DMS53 treated with DMSO at 0.1 percent for 48 hours (cell line): Measurements from ENCODE around the gene EPHA2.

ENCODE experiments used
- DNase-seq: peaks from one replicate; lab custom pipeline; 2025; ENCODE audit not compliant: unreplicated experiment; lab: John Stamatoyannopoulos, UW

The EPHA2 gene

DNA sequence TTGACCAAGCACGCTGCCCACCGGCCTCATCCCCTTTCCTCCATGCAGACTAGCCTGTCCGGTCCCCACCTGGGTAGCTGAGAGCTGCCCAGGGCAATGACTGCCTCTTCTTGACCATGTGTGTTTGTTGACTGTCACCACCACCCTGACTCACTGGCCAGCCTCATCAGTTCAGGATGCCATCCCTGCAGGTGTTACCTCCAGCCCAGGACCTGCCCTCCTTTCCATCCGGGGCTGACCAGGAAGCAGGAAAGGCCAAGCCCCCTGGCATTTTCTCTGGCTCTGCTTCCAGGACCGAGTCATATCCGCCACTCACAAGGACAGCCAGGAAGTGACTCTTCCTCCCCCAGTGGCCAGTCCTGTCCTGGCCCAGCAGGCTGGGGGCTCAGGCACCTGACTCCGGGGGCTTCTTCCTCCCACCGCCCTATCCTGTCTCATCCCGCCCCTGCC is 17.1 kb downstream of the EPHA2 start:
- DNase-seq = no peak

DNA sequence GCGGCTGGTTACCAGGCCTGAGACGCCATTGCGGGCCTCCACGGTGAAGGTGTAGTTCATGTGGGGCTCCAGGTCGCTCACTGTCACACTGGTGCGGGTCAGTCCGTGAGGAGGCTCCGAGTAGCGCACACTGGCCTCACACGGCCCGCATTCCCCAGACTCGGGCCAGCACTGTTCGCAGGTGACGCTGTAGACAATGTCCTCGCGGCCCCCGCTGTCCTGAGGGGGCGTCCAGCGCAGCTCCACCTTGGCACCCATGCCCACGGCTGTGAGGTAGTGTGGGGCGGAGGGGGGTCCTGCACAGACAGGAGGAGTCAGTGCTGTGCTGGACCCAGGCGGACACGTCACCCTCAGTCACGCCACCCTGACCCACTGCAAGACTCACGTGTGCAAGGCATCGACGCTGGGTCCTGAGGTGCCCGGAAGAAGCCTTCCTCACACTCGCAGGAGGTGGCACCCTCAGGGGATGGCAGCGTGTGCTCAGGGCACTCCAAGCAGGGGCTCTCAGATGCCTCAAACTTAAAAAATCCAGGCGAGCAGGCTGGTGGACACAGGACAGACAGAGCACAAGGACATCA is 17.9 kb downstream of the EPHA2 start:
- DNase-seq = no peak

DNA sequence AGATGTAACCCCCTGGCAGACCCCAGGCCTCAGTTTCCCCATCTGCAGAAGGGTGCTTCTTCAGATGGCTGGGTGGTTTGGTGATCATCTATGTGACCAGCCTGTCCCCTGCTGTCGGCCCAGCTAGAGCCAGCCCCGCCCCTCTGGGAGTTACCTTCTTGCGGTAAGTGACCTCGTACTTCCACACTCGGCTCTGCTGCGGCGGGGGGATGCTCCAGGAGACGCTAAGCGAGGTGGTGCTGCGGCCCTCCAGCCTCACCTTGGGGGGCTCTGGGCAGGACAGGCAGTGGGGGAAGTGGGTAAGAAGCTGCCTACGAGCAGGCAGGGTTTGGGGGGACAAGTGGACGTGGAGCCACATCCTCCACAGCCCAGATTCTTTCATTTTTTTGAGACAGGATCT is 20.4 kb downstream of the EPHA2 start:
- DNase-seq = no peak

- DNase-seq = no peak
Measured at GRCh38 chr1:16134906-16135305, 21.0 kb downstream of the EPHA2 start.

- no peak for DNase-seq
Measured at GRCh38 chr1:16134066-16134801, 21.6 kb downstream of the EPHA2 start.

- DNase-seq = no peak
Measured at GRCh38 chr1:16133007-16133961, 22.6 kb downstream of the EPHA2 start.

- DNase-seq = no peak
Measured at GRCh38 chr1:16132325-16132785, 23.5 kb downstream of the EPHA2 start.

DNA sequence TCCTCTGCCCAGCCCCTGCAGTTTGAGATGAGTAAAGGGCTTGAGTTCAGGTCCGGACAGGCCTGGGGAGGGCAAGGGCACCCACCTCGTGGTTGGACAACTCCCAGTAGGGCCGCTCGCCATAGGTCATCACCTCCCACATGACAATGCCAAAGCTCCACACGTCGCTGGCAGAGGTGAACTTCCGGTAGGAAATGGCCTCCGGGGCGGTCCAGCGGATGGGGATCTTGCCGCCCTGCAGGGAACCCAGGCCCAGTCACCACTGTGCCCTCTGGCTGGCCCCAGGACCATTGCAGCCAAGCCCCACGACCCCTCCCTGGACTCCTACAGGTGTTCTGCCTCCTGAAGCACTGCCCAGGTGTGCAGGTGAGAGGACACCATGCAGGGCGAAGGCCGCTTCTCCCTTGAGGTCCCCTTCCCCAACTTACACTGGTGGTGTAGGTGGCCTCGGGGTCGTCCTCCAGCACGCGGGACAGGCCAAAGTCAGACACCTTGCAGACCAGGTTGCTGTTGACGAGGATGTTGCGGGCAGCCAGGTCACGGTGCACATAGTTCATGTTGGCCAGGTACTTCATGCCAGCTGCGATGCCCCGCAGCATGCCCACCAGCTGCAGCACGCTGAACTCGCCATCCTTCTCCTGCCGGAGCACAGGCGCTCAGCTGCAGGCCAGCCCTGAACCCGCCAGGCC is 24.1 kb downstream of the EPHA2 start:
- DNase-seq = no peak

GRCh38 chr1:16130827-16131226 is 25.0 kb downstream of the EPHA2 start:
- no peak for DNase-seq

DNA sequence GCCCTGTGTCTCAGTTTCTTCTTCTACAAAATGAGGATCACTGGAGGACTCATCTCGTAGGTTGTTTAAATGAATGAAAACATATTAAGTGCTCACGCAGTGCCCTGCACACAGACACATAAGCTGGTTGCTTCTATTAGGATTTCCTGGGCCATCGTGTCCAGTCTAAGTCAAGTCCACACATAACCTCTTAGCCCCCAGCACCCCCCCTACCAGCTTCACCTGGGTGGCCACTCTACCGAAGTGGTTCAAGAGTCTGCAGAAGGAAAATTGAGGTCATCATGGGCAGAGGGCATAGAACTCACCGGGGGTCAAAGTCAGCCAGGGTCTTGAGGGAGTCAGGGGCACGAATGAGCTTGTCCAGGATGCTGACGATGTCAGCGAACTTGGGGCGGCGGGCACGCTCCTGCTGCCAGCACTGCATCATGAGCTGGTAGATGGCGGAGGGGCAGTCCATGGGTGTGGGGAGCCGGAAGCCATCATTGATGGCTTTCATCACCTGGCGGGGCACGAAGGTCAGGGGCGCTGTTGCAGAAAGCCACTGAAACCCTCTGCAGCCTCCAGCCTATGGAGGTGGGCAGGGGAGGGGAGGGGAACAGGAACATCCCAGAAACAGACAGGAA is 25.8 kb downstream of the EPHA2 start:
- no peak for DNase-seq

GRCh38 chr1:16129316-16129715 is 26.6 kb downstream of the EPHA2 start:
- DNase-seq = no peak

- no peak for DNase-seq
Measured at GRCh38 chr1:16128338-16128741, 27.5 kb downstream of the EPHA2 start.

- DNase-seq = no peak
Measured at GRCh38 chr1:16127676-16128337, 28.1 kb downstream of the EPHA2 start.

DNA sequence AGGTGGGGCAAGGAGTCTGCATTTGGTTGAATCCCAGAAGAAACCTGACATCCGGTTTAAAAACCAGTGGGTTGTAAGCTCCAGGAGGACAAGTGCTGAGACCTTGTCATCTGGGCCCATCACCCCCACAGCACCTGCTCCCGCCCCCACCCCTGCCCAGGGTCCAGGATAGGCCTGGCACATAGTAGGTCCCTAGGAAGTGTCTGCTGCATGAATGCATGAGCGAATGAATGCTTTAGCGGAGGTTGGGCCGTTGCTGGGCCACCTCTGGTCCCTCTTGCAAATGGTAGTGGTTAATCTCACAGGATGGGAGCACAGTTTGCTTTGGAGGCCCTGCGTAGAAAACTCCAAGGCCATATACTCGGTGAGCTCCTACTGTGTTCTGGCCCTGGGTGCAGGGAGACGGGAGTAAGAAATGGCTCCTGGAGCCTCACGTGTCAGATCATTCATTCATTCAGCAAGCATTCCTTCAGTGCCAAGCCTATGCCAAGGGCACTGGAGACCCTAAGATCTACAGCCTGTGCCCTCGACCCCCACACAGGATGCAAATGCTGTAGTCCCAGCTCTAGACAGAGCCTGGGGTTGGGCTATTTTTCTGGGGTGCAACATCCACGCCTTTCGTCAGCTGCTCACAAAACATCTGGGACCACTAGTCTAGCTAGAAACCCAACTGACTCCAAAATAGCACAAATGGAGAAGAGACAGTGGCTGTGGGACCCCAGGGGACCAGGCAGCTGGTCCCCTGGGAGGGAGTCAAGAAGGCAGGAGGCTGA is 28.9 kb downstream of the EPHA2 start:
- no peak for DNase-seq

DNA sequence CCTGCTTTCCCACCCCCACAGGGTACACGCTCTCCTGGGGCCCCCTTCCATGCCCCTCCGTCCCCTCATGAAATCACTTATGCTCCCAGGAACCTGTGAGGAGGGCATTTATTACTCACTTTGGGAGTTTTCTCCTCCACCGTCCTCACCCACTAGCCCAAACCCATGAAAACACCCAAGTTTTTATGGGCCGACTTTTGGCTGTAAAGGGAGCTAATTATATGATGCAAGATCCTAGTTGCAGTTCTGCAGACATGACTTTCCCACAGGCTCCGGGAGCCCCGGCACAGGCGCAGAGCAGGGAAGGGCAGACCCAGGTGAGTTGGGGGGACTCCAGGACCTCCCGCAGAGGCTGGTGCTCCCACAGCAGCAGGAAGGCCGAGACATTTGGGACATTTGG is 29.7 kb downstream of the EPHA2 start:
- DNase-seq = no peak

- no peak for DNase-seq
Measured at GRCh38 chr1:16125483-16125882, 30.4 kb downstream of the EPHA2 start.

- DNase-seq = no peak
Measured at GRCh38 chr1:16125088-16125470, 30.8 kb downstream of the EPHA2 start.

- DNase-seq = no peak
Measured at GRCh38 chr1:16124377-16125087, 31.3 kb downstream of the EPHA2 start.

DNA sequence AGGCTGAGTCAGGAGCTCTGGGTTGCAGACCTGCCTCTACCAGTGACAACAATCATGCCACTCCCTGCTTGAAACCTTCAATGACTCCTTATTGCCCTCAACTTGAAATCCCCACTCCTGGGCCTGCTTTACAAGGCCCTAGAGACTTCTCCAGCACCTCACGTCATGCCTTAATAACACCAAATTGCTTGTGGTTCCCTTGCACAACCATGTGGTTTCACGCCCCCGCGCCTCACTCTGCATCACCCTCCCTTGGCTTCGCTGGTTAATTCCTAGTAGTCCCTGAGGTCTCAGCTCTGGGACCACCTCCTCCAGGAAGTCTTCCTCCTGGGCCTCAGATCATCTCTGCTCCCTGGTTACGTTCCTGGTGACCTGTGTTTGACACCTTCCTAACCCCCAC is 33.0 kb downstream of the EPHA2 start:
- no peak for DNase-seq
